Progenitor cell of endocrine pancreas (in vitro differentiated cells): ENCODE measurements around the gene LRBA. TPM values are rescaled to one million over a fixed set of nuclear protein-coding genes. Genes with fewer than 3 reads are reported as not detected.
"Not testable (repeated sequence)": the region's sequence is repeated elsewhere in the genome, so short reads cannot be mapped to it uniquely, and the experiment has no call there.

Experiments used
- DNase-seq: peaks from one replicate; pipeline ENCODE4 v3.0.0; 2021; ENCODE audit warnings: low spot score; ENCODE audit not compliant: unreplicated experiment
- H3K27ac Mint-ChIP-seq: 2 replicates; pipeline ENCODE4 v1.8.0; 2021; ENCODE audit warnings: mild to moderate bottlenecking, moderate library complexity, mixed read lengths
- H3K27me3 Mint-ChIP-seq: 2 replicates; pipeline ENCODE4 v1.8.0; 2021; ENCODE audit warnings: mixed read lengths
- H3K36me3 Mint-ChIP-seq: 2 replicates; pipeline ENCODE4 v1.8.0; 2022; ENCODE audit warnings: mixed read lengths; ENCODE audit not compliant: insufficient read depth
- H3K4me1 Mint-ChIP-seq: 2 replicates; pipeline ENCODE4 v1.8.0; 2021; ENCODE audit warnings: low read depth, mixed read lengths
- H3K4me3 Mint-ChIP-seq: 2 replicates; pipeline ENCODE4 v1.8.0; 2021; ENCODE audit warnings: low read depth, mild to moderate bottlenecking, moderate library complexity, mixed read lengths
- H3K9me3 Mint-ChIP-seq: 2 replicates; pipeline ENCODE4 v1.8.0; 2021; ENCODE audit warnings: low read depth, mixed read lengths
- CTCF ChIP-seq: fragments of 200-600 bp; sonication (generic); IDR thresholded peaks from one replicate; pipeline ENCODE4 v1.5.0; 2021; ENCODE audit warnings: antibody characterized with exemption, mild to moderate bottlenecking; ENCODE audit not compliant: unreplicated experiment
- total RNA-seq: library from RNA; stranded (reverse); gene quantifications from 2 replicates; pipeline ENCODE4 v1.2.1, GENCODE V29; 2021

LRBA gene
- total RNA-seq, 1 donor from 2014 or later: 95.2 TPM

- peaks cover 14% of the 10 kb centered on the region for H3K4me1 Mint-ChIP-seq
- H3K9me3 Mint-ChIP-seq: peaks cover 6% of the 10 kb centered on the region
- no peaks in the 10 kb centered on the region for H3K27me3 Mint-ChIP-seq
- H3K36me3 Mint-ChIP-seq: peaks cover 6% of the 10 kb centered on the region
- DNase-seq: no peak
- no peak overlapping the region for H3K4me3 Mint-ChIP-seq
- no peak for TF ChIP-seq CTCF
- H3K27ac Mint-ChIP-seq: no peak overlapping the region
Observed at GRCh38 chr4:150569384-150569987, 445.6 kb downstream of the LRBA start.

- H3K4me1 Mint-ChIP-seq: peaks cover 4% of the 10 kb centered on the region
- DNase-seq: no peak
- no peak overlapping the region for H3K4me3 Mint-ChIP-seq
- no peak for TF ChIP-seq CTCF
- peaks cover 13% of the 10 kb centered on the region for H3K9me3 Mint-ChIP-seq
- peaks cover 15% of the 10 kb centered on the region for H3K36me3 Mint-ChIP-seq
- no peaks in the 10 kb centered on the region for H3K27me3 Mint-ChIP-seq
- H3K27ac Mint-ChIP-seq: no peak overlapping the region
Observed at GRCh38 chr4:150567070-150567469, 448.0 kb downstream of the LRBA start.

GRCh38 chr4:150564967-150565366 is 450.1 kb downstream of the LRBA start:
- not testable (repeated sequence) for H3K4me3 Mint-ChIP-seq, H3K27ac Mint-ChIP-seq, H3K4me1 Mint-ChIP-seq, DNase-seq, H3K27me3 Mint-ChIP-seq
- Mint-ChIP-seq H3K36me3 (peaks cover 15% of the 10 kb centered on the region), H3K9me3 (peaks cover 13% of the 10 kb centered on the region)

GRCh38 chr4:150562751-150563150 is 452.3 kb downstream of the LRBA start:
- no peaks in the 10 kb centered on the region for H3K4me1 Mint-ChIP-seq
- DNase-seq: no peak
- no peak for TF ChIP-seq CTCF
- peaks cover 13% of the 10 kb centered on the region for H3K9me3 Mint-ChIP-seq
- H3K36me3 Mint-ChIP-seq: peaks cover 15% of the 10 kb centered on the region
- H3K4me3 Mint-ChIP-seq: no peak overlapping the region
- no peaks in the 10 kb centered on the region for H3K27me3 Mint-ChIP-seq
- H3K27ac Mint-ChIP-seq: no peak overlapping the region

GRCh38 chr4:150562250-150562649 is 452.8 kb downstream of the LRBA start:
- Mint-ChIP-seq H3K27me3 (no peaks in the 10 kb centered on the region), H3K36me3 (peaks cover 15% of the 10 kb centered on the region), H3K9me3 (peaks cover 13% of the 10 kb centered on the region), H3K27ac (no peak overlapping the region), H3K4me1 (no peaks in the 10 kb centered on the region), H3K4me3 (no peak overlapping the region)
- DNase-seq: no peak
- TF ChIP-seq CTCF: no peak

GRCh38 chr4:150561143-150561737 is 453.8 kb downstream of the LRBA start:
- H3K4me3 Mint-ChIP-seq: no peak overlapping the region
- no peak overlapping the region for H3K27ac Mint-ChIP-seq
- peaks cover 15% of the 10 kb centered on the region for H3K36me3 Mint-ChIP-seq
- no peaks in the 10 kb centered on the region for H3K4me1 Mint-ChIP-seq
- no peak for DNase-seq
- H3K27me3 Mint-ChIP-seq: no peaks in the 10 kb centered on the region
- H3K9me3 Mint-ChIP-seq: peaks cover 13% of the 10 kb centered on the region
- no peak for TF ChIP-seq CTCF

- H3K4me3 Mint-ChIP-seq, DNase-seq, H3K9me3 Mint-ChIP-seq, H3K4me1 Mint-ChIP-seq, H3K27ac Mint-ChIP-seq, H3K36me3 Mint-ChIP-seq, H3K27me3 Mint-ChIP-seq: not testable (repeated sequence)
Observed at GRCh38 chr4:150557811-150558210, 457.3 kb downstream of the LRBA start.
